HCT116 (cell line): Measurements from ENCODE around the gene ATXN7L1. TPM values are rescaled to one million over a fixed set of nuclear protein-coding genes. Genes with fewer than 3 reads are reported as not detected.

Experiments used
- ATAC-seq: fragments of 200-7000 bp; cut with Tn5 transposase; 2 replicates; pipeline ENCODE4 v1.9.1; 2020; ENCODE audit warnings: mild to moderate bottlenecking, moderate library complexity
- BruUV-seq: library from RNA; stranded (reverse); fragments of 400-500 nt; replicated peaks from 2 replicates; lab custom pipeline; 2021; lab: Mats Ljungman, UMichigan
- CTCF ChIA-PET: fragments of 300-600 bp; sonication (Branson Sonifier 250); formaldehyde crosslinking; loops from one replicate; lab custom pipeline; 2021; ENCODE audit warnings: antibody characterized with exemption; lab: Charles Lee
- POLR2A ChIA-PET: fragments of 300-600, 350-600 bp; sonication (Branson Sonifier 250); formaldehyde crosslinking; loops from one replicate; lab custom pipeline; 2021; ENCODE audit warnings: antibody characterized with exemption; lab: Charles Lee
- RAD21 ChIA-PET, 2 experiments: fragments of 300-600 bp; sonication (Branson Sonifier 250); formaldehyde crosslinking; loops; one replicate each; lab custom pipeline; 2023; ENCODE audit warnings: low total read pairs in 2 of 2; ENCODE audit not compliant: uncharacterized antibody in 2 of 2, unreplicated experiment in 2 of 2, low non-redundant PET in 1 of 2; lab: Charles Lee
- DNase-seq: peaks from one replicate; pipeline ENCODE4 v3.0.0-alpha.2; 2010; ENCODE audit warnings: low read depth, low spot score
- H2AFZ ChIP-seq: fragments of 200-600 bp; shearing (Covaris generic), sonication (generic); 2 replicates; pipeline ENCODE4 v1.6.1; 2017; ENCODE audit warnings: low read depth, mixed run types, mixed read lengths, antibody characterized with exemption, low read length; ENCODE audit not compliant: poor library complexity, severe bottlenecking
- H3K27ac ChIP-seq: 2 replicates; pipeline ENCODE4 v1.5.1; 2012; ENCODE audit warnings: low read depth, low read length
- H3K27me3 ChIP-seq: fragments of 200-600 bp; sonication (generic); 2 replicates; pipeline ENCODE4 v1.6.1; 2016; ENCODE audit warnings: mixed run types, low read length, mixed read lengths; ENCODE audit not compliant: insufficient read depth
- H3K36me3 ChIP-seq, 2 experiments: fragments of 200-500 bp in 1 of 2; fragments of 200-600 bp in 1 of 2; sonication (Bioruptor generic) in 1 of 2; sonication (generic) in 1 of 2; 2 replicates each; pipeline versions ENCODE4 v1.5.1 to v1.6.1; 2014 to 2016; ENCODE audit warnings: low read length in 2 of 2, inconsistent platforms in 1 of 2, mixed read lengths in 1 of 2, mixed run types in 1 of 2; ENCODE audit not compliant: insufficient read depth in 2 of 2, control insufficient read depth in 1 of 2
- H3K4me1 ChIP-seq, 2 experiments: fragments of 200-600 bp in 1 of 2; sonication (generic) in 1 of 2; 2 replicates each; pipeline versions ENCODE4 v1.5.1 to v1.6.1; 2012 to 2017; ENCODE audit warnings: low read length in 2 of 2, inconsistent platforms in 1 of 2, mild to moderate bottlenecking in 1 of 2, mixed read lengths in 1 of 2, mixed run types in 1 of 2, moderate library complexity in 1 of 2; ENCODE audit not compliant: insufficient read depth in 2 of 2, control insufficient read depth in 1 of 2
- H3K4me2 ChIP-seq: fragments of 200-600 bp; sonication (generic); 2 replicates; pipeline ENCODE4 v1.6.1; 2017; ENCODE audit warnings: mixed run types, low read length, mixed read lengths
- H3K4me3 ChIP-seq, 2 experiments: fragments of 200-600 bp in 1 of 2; sonication (generic) in 1 of 2; replicated peaks in 1 of 2; 2 replicates each; pipeline ENCODE4 v1.5.1; 2011 to 2016; ENCODE audit warnings: low read length in 2 of 2, control low read depth in 1 of 2, low read depth in 1 of 2, mild to moderate bottlenecking in 1 of 2, mixed read lengths in 1 of 2, mixed run types in 1 of 2
- H3K79me2 ChIP-seq: fragments of 200-600 bp; sonication (generic); 2 replicates; pipeline ENCODE4 v1.6.1; 2017; ENCODE audit warnings: mild to moderate bottlenecking, mixed run types, low read length, moderate library complexity, mixed read lengths; ENCODE audit not compliant: insufficient read depth
- H3K9ac ChIP-seq: fragments of 200-600 bp; sonication (generic); 2 replicates; pipeline ENCODE4 v1.6.1; 2016; ENCODE audit warnings: low read length, mixed read lengths
- H3K9me2 ChIP-seq: fragments of 200-600 bp; sonication (generic), shearing (Covaris generic); 2 replicates; pipeline ENCODE4 v1.6.1; 2017; ENCODE audit warnings: mixed run types, mild to moderate bottlenecking, moderate library complexity; ENCODE audit not compliant: insufficient read depth
- H3K9me3 ChIP-seq, 2 experiments: fragments of 200-500 bp in 1 of 2; fragments of 200-600 bp in 1 of 2; sonication (Bioruptor generic) in 1 of 2; sonication (generic) in 1 of 2; 2 replicates each; pipeline ENCODE4 v1.6.1; 2014 to 2017; ENCODE audit warnings: low read length in 2 of 2, mixed read lengths in 2 of 2, inconsistent platforms in 1 of 2, low read depth in 1 of 2, mild to moderate bottlenecking in 1 of 2, mixed run types in 1 of 2, moderate library complexity in 1 of 2; ENCODE audit not compliant: control insufficient read depth in 1 of 2, insufficient read depth in 1 of 2
- H4K20me1 ChIP-seq: fragments of 200-600 bp; sonication (generic), shearing (Covaris generic); 2 replicates; pipeline ENCODE4 v1.6.1; 2017; ENCODE audit warnings: mixed run types, mild to moderate bottlenecking, moderate library complexity; ENCODE audit not compliant: insufficient read depth
- ATF3 ChIP-seq: IDR thresholded peaks from 2 replicates; pipeline ENCODE4 v1.6.1; 2012
- CBX3 ChIP-seq: IDR thresholded peaks from 2 replicates; pipeline ENCODE4 v1.6.1; 2012; ENCODE audit warnings: low read depth
- CTCF ChIP-seq, 3 experiments: fragments of 200-600 bp in 1 of 3; sonication (generic) in 1 of 3; IDR thresholded peaks in 2 of 3; conservative IDR thresholded peaks in 1 of 3; 2 replicates each; pipeline ENCODE4 v1.5.1; 2012 to 2017; ENCODE audit warnings: low read depth in 2 of 3, low read length in 2 of 3, antibody characterized with exemption in 1 of 3, borderline replicate concordance in 1 of 3, control low read depth in 1 of 3, mild to moderate bottlenecking in 1 of 3, mixed read lengths in 1 of 3, mixed run types in 1 of 3, moderate library complexity in 1 of 3; ENCODE audit not compliant: insufficient read depth in 1 of 3
- EGR1 ChIP-seq: IDR thresholded peaks from 2 replicates; pipeline ENCODE4 v1.6.1; 2012; ENCODE audit warnings: low read depth
- ELF1 ChIP-seq: IDR thresholded peaks from 2 replicates; pipeline ENCODE4 v1.6.1; 2012; ENCODE audit warnings: low read depth, borderline replicate concordance
- EZH2 ChIP-seq: fragments of 200-600 bp; sonication (generic); IDR thresholded peaks from 2 replicates; pipeline ENCODE4 v1.6.1; 2017; ENCODE audit warnings: antibody characterized with exemption, mixed run types
- FOSL1 ChIP-seq: IDR thresholded peaks from 2 replicates; pipeline ENCODE4 v1.6.1; 2012; ENCODE audit warnings: low read depth
- JUND ChIP-seq: IDR thresholded peaks from 2 replicates; pipeline ENCODE4 v1.6.1; 2012
- POLR2AphosphoS5 ChIP-seq: IDR thresholded peaks from 2 replicates; pipeline ENCODE4 v1.6.1; 2011; ENCODE audit warnings: mild to moderate bottlenecking, low read depth, low read length, moderate library complexity
- RAD21 ChIP-seq: IDR thresholded peaks from 2 replicates; pipeline ENCODE4 v1.6.1; 2012; ENCODE audit warnings: low read depth, mild to moderate bottlenecking
- SP1 ChIP-seq: IDR thresholded peaks from 2 replicates; pipeline ENCODE4 v1.6.1; 2012; ENCODE audit warnings: low read depth
- ZFX ChIP-seq: fragments of 450-650 bp; IDR thresholded peaks from 2 replicates; pipeline ENCODE4 v1.6.1; 2017
- ZNF274 ChIP-seq: fragments of 200-500 bp; sonication (Bioruptor generic); IDR thresholded peaks from 2 replicates; pipeline ENCODE4 v1.6.1; 2014; ENCODE audit warnings: mild to moderate bottlenecking, low read depth, low read length, inconsistent platforms
- intact Hi-C: fragments of 100-400 bp; cut with micrococcal nuclease; formaldehyde crosslinking; loops from 2 replicates; pipeline ENCODE4 v1.10.0; 2022
- total RNA-seq: library from RNA; stranded (reverse); gene quantifications from one replicate; pipeline ENCODE4 v1.2.1, GENCODE V29; 2021; ENCODE audit not compliant: unreplicated experiment
- TF ChIP-seq, protein P1 (sequence below): IDR thresholded peaks from 2 replicates; pipeline ENCODE4 v1.6.1; 2012

The ATXN7L1 gene
- total RNA-seq, 1 experiment from 2014 or later = 11.5 TPM

GRCh38 chr7:105642264-105642663, 234.1 kb downstream of the ATXN7L1 start:
- ChIA-PET POLR2A (no interaction called here), RAD21 (no interaction called here), CTCF (interaction anchor here (1.8 kb wide), 1 partner anchor 15 kb away, joined by 4 read pairs; no protein-coding TSS in a partner anchor)
- ATAC-seq = no peak
- no peaks in the 10 kb centered on the region for H3K4me1 ChIP-seq
- H3K4me3 ChIP-seq = no peak overlapping the region
- no peaks in the 10 kb centered on the region for H3K9me3 ChIP-seq
- intact Hi-C loops = no loop called here
- no peaks in the 10 kb centered on the region for H3K79me2 ChIP-seq
- H3K9ac ChIP-seq = no peak overlapping the region
- H2AFZ ChIP-seq = no peak overlapping the region
- H3K27me3 ChIP-seq = no peaks in the 10 kb centered on the region
- H3K4me2 ChIP-seq = no peak overlapping the region
- H3K9me2 ChIP-seq = no peaks in the 10 kb centered on the region
- TF ChIP-seq SP1 (no peak), CTCF (IDR thresholded peaks at IDR 0.05 in 2 of 3, conservative IDR thresholded peaks at IDR 0.05 in 1 of 3; ENCODE audit: borderline replicate concordance in 1 of 3, insufficient read depth in 1 of 3, low read depth in 2 of 3, low read length in 2 of 3) (no peak), CBX3 (no peak), EGR1 (no peak), JUND (no peak), ZNF274 (no peak), RAD21 (no peak), EZH2 (no peak), ATF3 (no peak), ELF1 (no peak), FOSL1 (no peak), ZFX (no peak), POLR2AphosphoS5 (no peak)
- TF ChIP-seq, protein P1, sequence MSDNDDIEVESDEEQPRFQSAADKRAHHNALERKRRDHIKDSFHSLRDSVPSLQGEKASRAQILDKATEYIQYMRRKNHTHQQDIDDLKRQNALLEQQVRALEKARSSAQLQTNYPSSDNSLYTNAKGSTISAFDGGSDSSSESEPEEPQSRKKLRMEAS = no peak
- TF ChIP-seq, all 23 proteins: peak for 0
- Histone ChIP-seq H4K20me1 (no peaks in the 10 kb centered on the region), H3K36me3 (no peaks in the 10 kb centered on the region; a peak in 1 of 4 replicates), H3K27ac (no peak overlapping the region)
- DNase-seq = no peak
- BruUV-seq = no TSS peak
